GM10266 (cell line): ENCODE data around the gene ATP4B.
"Not testable (repeated sequence)": the region's sequence is repeated elsewhere in the genome, so short reads cannot be mapped to it uniquely, and the experiment has no call there.

Experiments
- DNase-seq: peaks from one replicate; pipeline ENCODE4 v3.0.0; 2012; ENCODE audit errors: extremely low spot score
- TF ChIP-seq, protein P1 (sequence below): IDR thresholded peaks from 2 replicates; pipeline ENCODE4 v1.5.1; 2012; ENCODE audit warnings: mild to moderate bottlenecking, low read depth; ENCODE audit not compliant: control insufficient read depth, insufficient read depth; ENCODE audit errors: missing control alignments

The ATP4B gene

GRCh38 chr13:113622791-113623490 is 35.1 kb downstream of the ATP4B start:
- DNase-seq, result no peak
- TF ChIP-seq, protein P1, sequence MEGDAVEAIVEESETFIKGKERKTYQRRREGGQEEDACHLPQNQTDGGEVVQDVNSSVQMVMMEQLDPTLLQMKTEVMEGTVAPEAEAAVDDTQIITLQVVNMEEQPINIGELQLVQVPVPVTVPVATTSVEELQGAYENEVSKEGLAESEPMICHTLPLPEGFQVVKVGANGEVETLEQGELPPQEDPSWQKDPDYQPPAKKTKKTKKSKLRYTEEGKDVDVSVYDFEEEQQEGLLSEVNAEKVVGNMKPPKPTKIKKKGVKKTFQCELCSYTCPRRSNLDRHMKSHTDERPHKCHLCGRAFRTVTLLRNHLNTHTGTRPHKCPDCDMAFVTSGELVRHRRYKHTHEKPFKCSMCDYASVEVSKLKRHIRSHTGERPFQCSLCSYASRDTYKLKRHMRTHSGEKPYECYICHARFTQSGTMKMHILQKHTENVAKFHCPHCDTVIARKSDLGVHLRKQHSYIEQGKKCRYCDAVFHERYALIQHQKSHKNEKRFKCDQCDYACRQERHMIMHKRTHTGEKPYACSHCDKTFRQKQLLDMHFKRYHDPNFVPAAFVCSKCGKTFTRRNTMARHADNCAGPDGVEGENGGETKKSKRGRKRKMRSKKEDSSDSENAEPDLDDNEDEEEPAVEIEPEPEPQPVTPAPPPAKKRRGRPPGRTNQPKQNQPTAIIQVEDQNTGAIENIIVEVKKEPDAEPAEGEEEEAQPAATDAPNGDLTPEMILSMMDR, result no peak

DNA sequence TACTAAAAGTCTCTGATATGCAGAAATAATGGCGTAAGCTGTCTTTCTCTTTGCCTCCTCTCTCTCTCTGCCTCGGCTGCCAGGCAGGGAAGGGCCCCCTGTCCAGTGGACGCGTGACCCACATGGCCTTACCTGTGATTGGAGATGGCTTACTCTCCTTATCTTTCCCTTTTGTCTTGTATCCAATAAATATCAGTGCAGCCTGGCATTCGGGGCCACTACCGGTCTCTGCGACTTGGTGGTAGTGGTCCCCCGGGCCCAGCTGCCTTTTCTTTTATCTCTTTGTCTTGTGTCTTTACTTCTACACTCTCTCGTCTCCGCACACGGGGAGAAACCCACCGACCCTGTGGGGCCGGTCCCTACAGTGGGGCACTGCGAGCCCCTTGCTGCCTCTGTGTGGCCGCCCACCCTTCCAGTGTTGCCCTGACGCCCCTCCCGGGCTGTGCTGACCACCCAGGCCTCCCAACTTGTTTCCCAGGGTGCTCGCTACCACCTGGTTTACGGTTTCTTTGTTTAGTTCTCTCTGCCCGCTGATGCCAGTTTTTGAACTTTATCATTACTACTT is 35.9 kb downstream of the ATP4B start:
- not testable (repeated sequence) for DNase-seq

GRCh38 chr13:113621498-113621897 is 36.5 kb downstream of the ATP4B start:
- not testable (repeated sequence) for DNase-seq

- TF ChIP-seq, protein P1, result no peak
- no peak for DNase-seq
These were observed 37.0 kb downstream of the ATP4B start for GRCh38 chr13:113621046-113621445.

DNA sequence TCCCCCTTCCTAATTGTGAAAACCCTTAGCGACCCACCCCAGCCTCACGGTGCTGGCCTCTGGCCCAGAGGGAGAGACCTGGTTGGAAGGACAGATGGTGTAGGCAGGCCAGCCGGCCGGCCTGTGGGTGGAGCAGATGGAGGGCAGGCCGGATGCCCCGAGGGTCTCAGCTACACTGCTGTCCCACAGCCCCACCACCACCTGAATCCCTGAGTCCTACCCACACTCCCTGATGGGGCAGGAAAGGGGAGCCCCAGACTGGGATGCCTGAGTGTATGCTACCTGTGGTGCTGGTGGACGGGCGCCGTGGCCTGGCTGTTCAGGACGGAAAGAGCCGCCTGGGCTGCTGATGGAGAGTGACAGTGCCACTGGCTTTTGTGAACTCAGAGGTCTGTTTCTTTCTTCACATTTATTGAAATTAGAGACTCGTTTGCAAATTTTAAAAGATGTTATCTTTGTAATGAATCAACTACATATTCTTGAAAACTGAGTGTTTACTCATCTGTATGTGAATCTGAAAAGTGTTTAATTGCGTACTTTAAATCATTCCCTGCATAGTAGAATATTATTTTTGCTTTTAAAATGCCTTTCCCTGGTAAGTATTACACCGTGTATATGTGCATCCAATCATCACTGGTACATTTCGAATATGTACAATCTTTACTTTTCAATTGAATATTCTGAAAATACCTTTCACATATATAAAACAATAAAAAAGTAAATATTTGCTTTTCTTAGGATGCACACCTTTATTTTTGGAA is 37.8 kb downstream of the ATP4B start:
- TF ChIP-seq, protein P1, result no peak
- no peak for DNase-seq

DNA sequence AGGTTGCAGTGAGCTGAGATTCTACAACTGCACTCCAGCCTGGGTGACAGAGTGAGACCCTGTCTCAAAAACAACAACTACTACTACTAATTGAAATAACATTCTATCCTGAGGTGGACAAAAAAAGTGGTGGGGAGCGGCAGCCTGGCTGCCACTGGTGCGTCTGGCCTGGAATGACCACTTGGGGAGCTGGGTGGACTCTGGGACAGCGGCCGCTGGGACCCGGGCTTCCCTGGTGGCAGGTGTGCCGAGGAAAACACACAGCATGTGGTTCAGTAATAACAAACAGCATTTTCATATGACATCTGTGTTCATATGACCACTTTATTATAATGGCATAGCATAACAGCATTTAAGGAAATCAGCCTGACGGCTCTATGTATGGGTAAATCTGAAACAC is 39.5 kb downstream of the ATP4B start:
- DNase-seq, result no peak
- TF ChIP-seq, protein P1, result no peak

DNA sequence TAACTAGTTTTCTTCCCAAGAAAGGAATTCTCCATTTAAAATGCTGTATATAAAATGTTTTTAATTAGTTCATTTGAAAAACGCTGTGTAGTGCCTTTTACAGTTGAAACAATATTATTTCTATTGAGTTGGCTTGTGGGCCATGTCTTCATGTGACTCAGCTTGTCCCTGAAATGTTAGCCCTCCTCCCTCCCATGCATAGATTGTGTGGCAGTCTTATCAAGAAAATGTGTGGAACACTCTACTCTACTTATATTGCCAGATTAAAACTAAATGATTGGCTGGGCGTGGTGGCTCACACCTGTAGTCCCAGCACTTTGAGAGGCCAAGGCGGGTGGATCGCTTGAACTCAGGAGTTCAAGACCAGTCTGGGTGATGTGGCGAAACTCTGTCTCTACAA is 40.0 kb downstream of the ATP4B start:
- no peak for DNase-seq
- TF ChIP-seq, protein P1, result no peak
